Tracheal epithelial cell (primary cell): ENCODE results near the gene SEPTIN2. TPM values are rescaled to one million over a fixed set of nuclear protein-coding genes. Genes with fewer than 3 reads are reported as not detected.

Experiments used
- total RNA-seq: library from RNA; depleted of rRNA; stranded (reverse); fragments of >200 nt; gene quantifications from 2 replicates; pipeline ENCODE4 v1.2.1, GENCODE V29; 2014

SEPTIN2 gene
- 200 and 220 TPM in 2 replicates for total RNA-seq

GRCh38 chr2:241315879-241316631 lies at the start of gene SEPTIN2:
TSS of gene SEPTIN2 (plus strand) at chr2:241315925. CDS start at chr2:241324233, 8,308 bp downstream.

GRCh38 chr2:241315093-241315878 lies 439 bp upstream of the SEPTIN2 start, which contains the start of gene HDLBP:
TSS of gene HDLBP (minus strand) at chr2:241315672. CDS start at chr2:241266869, 48,803 bp downstream.

GRCh38 chr2:241355983-241356870 lies 40.5 kb downstream of the SEPTIN2 start, which contains the start of gene FARP2:
TSS of gene FARP2 (plus strand) at chr2:241356285. CDS start at chr2:241373108, 16,823 bp downstream.

Other genes starting within 250 kb of the SEPTIN2 start
- 19.3 and 28.3 TPM in 2 replicates for gene MTERF4, start 213.6 kb upstream of the SEPTIN2 start, total RNA-seq
- gene PASK, start 166.5 kb upstream of the SEPTIN2 start, total RNA-seq: 2.3 and 2.4 TPM in 2 replicates
- 28.6 and 38.1 TPM in 2 replicates for gene PPP1R7, start 165.5 kb upstream of the SEPTIN2 start, total RNA-seq
- 0.24 TPM in 1 of 2 replicates, not detected in the other for gene ANO7, start 127.2 kb upstream of the SEPTIN2 start, total RNA-seq
- 532 and 681 TPM in 2 replicates for gene HDLBP, start 253 bp upstream of the SEPTIN2 start, total RNA-seq
- 29.6 and 35.9 TPM in 2 replicates for gene FARP2, start 40.4 kb downstream of the SEPTIN2 start, total RNA-seq
- gene STK25, start 192.7 kb downstream of the SEPTIN2 start, total RNA-seq: 218 and 360 TPM in 2 replicates
- 27.5 and 48.2 TPM in 2 replicates for gene BOK, start 242.8 kb downstream of the SEPTIN2 start, total RNA-seq